Activated CD4-positive, alpha-beta T cell treated with anti-CD3 and anti-CD28 coated beads for 24 hours (primary cell): ENCODE data around the gene PATL2.
"Not testable (repeated sequence)": the region's sequence is repeated elsewhere in the genome, so short reads cannot be mapped to it uniquely, and the experiment has no call there.

Source experiments
- DNase-seq, 2 donors: peaks; one replicate each; pipeline ENCODE4 v3.0.0-alpha.2; 2020; ENCODE audit warnings: low read depth in 2 of 2

Gene PATL2

DNA sequence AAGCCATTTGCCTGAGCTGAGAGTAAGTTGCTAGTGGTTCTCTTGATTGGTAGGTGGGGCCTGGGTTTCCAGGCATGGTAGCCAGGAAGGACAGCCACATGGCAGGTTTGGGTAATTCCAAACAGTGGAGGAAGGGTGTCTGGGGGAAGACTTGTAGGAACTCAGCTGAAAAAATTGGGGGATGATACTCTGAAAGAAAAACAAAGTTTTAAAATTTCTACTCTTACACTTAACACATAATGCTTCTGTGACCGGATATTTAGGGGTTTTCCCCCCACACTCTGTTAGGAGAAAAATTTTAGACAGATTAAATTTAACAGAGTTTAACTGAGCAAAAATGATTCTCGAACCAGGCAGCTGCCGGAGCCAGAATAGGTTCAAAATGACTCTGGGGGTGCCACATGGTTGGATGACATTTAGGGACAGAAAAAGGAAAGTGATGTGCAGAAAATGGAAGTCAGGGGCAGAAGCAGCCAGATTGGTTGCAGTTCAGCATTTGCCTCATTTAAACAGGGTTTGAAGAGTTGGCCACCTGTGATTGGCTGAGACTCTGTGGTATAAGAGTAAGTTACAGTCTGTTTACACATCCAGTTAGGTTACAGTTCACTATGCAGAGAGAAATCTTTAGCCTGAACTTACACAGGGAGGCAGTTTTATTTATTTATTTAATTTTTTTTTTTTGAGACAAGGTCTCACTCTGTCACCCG, 8.3 kb upstream of the PATL2 start:
- peak in 1 of 2 donors; percentile 55 for DNase-seq

DNA sequence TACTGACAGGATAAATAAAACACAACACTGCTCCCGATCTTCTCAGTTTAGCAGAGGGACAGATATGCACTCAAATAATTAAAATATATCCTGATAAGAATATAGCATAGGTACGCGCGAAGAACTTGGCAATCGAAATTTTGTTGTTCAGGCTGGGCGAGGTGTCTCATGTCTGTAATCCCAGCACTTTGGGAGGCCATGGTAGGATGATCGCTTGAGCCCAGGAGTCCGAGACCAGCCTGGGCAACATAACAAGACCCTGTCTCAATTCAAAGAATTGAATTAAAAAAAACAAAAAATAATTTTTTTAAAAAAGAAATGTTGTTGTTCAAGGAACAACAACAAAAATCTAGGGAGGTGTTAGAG, 7.8 kb upstream of the PATL2 start:
- DNase-seq: no peak

DNA sequence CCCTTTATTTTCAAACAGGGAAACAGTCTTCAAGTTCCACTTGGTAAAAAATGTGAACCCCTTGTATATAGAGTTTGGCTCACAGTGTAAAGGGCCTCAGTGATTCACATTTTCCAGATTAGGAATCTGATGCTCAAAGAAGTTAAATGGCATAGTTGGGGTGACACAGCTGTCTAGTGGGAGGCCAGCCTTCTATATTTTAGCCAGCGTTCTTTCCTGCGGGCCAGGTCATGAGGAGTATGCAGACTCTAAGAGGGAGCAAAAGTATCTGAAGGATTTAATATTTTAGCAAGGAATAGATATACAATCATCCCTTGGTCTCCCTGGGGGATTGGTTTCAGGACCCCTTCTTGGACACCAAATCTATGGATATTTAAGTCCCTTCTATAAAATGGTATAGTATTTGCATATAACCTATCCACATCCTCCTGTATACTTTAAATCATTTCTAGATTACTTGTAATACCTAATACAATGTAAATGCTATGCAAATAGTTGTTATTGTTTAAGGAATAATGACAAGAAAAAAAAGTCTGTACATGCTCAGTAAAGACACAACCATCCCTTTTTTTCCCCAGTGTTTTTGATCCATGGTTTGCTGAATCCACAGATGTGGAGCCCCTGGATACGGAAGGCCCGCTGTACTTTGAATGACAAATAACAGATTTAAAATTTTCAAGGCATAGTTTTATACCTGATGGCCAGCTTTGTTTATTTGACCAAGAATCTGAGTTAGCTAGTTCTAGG, 7.2 kb upstream of the PATL2 start:
- no peak for DNase-seq

DNA sequence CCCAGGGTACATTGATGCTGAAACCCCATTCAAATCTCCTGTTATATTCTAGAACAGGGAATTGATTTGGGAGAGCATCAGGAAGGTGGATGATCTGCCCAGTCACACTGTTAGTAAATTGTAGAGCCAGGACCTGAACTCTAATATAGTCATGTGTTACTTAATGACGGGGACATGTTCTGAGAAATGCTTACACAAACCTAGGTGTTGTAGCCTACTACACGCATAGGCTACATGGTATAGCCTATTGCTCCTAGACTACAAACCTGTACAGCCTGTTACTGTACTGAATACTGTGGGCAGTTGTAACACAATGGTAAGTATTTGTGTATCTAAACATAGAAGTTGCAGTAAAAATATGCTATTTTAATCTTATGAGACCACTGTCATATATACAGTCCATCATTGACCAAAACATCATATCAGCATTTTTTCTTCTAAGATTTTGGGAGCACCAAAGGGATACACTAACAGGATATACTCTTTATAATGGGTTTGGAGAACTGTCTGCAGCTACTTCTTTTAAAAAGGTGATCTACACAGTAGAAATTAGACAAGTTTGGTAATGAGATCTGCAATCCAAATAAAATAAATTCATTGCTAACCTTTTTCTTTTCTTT, 6.0 kb upstream of the PATL2 start:
- no peak for DNase-seq

DNA sequence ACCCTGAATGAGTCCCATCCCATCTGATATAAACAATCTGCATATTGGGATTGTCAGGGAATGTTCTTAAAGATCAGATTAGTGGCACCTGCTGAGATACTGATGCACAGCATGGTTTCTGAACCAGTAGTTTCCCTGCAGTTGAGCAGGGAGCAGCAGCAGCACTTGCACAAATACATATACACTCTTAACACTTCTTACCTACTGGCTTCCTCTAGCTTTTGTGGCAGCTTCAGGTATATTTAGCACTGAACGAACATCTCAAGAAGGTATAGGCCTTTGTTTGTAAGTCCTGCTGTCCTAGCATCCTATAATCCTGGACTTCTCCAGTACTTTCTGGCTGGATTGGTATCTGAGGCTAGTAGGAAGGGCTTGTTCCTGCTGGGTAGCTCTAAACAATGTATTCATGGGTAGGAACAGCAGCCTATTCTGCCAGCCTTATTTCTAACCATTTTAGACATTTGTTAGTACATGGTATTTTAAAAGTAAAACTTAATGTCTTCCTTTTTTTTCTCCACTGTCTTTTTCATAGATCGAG, 4.7 kb upstream of the PATL2 start:
- no peak for DNase-seq

DNA sequence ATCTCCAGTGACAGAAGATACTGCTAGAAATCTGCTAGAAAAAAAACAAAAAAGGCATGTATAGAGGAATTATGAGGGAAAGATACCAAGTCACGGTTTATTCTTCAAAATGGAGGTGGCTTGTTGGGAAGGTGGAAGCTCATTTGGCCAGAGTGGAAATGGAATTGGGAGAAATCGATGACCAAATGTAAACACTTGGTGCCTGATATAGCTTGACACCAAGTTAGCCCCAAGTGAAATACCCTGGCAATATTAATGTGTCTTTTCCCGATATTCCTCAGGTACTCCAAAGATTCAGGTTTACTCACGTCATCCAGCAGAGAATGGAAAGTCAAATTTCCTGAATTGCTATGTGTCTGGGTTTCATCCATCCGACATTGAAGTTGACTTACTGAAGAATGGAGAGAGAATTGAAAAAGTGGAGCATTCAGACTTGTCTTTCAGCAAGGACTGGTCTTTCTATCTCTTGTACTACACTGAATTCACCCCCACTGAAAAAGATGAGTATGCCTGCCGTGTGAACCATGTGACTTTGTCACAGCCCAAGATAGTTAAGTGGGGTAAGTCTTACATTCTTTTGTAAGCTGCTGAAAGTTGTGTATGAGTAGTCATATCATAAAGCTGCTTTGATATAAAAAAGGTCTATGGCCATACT, 4.1 kb upstream of the PATL2 start:
- no peak for DNase-seq

DNA sequence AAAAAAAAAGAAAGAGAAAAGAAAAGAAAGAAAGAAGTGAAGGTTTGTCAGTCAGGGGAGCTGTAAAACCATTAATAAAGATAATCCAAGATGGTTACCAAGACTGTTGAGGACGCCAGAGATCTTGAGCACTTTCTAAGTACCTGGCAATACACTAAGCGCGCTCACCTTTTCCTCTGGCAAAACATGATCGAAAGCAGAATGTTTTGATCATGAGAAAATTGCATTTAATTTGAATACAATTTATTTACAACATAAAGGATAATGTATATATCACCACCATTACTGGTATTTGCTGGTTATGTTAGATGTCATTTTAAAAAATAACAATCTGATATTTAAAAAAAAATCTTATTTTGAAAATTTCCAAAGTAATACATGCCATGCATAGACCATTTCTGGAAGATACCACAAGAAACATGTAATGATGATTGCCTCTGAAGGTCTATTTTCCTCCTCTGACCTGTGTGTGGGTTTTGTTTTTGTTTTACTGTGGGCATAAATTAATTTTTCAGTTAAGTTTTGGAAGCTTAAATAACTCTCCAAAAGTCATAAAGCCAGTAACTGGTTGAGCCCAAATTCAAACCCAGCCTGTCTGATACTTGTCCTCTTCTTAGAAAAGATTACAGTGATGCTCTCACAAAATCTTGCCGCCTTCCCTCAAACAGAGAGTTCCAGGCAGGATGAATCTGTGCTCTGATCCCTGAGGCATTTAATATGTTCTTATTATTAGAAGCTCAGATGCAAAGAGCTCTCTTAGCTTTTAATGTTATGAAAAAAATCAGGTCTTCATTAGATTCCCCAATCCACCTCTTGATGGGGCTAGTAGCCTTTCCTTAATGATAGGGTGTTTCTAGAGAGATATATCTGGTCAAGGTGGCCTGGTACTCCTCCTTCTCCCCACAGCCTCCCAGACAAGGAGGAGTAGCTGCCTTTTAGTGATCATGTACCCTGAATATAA, 2.2 kb upstream of the PATL2 start:
- no peak for DNase-seq

DNA sequence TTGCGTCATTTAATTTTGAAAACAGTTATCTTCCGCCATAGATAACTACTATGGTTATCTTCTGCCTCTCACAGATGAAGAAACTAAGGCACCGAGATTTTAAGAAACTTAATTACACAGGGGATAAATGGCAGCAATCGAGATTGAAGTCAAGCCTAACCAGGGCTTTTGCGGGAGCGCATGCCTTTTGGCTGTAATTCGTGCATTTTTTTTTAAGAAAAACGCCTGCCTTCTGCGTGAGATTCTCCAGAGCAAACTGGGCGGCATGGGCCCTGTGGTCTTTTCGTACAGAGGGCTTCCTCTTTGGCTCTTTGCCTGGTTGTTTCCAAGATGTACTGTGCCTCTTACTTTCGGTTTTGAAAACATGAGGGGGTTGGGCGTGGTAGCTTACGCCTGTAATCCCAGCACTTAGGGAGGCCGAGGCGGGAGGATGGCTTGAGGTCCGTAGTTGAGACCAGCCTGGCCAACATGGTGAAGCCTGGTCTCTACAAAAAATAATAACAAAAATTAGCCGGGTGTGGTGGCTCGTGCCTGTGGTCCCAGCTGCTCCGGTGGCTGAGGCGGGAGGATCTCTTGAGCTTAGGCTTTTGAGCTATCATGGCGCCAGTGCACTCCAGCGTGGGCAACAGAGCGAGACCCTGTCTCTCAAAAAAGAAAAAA, 1.4 kb upstream of the PATL2 start:
- no peak for DNase-seq

DNA sequence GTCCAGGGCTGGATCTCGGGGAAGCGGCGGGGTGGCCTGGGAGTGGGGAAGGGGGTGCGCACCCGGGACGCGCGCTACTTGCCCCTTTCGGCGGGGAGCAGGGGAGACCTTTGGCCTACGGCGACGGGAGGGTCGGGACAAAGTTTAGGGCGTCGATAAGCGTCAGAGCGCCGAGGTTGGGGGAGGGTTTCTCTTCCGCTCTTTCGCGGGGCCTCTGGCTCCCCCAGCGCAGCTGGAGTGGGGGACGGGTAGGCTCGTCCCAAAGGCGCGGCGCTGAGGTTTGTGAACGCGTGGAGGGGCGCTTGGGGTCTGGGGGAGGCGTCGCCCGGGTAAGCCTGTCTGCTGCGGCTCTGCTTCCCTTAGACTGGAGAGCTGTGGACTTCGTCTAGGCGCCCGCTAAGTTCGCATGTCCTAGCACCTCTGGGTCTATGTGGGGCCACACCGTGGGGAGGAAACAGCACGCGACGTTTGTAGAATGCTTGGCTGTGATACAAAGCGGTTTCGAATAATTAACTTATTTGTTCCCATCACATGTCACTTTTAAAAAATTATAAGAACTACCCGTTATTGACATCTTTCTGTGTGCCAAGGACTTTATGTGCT, 721 bp upstream of the PATL2 start:
- no peak for DNase-seq

DNA sequence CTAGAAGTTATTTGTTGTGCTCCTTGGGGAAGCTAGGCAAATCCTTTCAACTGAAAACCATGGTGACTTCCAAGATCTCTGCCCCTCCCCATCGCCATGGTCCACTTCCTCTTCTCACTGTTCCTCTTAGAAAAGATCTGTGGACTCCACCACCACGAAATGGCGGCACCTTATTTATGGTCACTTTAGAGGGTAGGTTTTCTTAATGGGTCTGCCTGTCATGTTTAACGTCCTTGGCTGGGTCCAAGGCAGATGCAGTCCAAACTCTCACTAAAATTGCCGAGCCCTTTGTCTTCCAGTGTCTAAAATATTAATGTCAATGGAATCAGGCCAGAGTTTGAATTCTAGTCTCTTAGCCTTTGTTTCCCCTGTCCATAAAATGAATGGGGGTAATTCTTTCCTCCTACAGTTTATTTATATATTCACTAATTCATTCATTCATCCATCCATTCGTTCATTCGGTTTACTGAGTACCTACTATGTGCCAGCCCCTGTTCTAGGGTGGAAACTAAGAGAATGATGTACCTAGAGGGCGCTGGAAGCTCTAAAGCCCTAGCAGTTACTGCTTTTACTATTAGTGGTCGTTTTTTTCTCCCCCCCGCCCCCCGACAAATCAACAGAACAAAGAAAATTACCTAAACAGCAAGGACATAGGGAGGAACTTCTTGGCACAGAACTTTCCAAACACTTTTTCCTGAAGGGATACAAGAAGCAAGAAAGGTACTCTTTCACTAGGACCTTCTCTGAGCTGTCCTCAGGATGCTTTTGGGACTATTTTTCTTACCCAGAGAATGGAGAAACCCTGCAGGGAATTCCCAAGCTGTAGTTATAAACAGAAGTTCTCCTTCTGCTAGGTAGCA, 657 bp downstream of the PATL2 start:
- DNase-seq: no peak

DNA sequence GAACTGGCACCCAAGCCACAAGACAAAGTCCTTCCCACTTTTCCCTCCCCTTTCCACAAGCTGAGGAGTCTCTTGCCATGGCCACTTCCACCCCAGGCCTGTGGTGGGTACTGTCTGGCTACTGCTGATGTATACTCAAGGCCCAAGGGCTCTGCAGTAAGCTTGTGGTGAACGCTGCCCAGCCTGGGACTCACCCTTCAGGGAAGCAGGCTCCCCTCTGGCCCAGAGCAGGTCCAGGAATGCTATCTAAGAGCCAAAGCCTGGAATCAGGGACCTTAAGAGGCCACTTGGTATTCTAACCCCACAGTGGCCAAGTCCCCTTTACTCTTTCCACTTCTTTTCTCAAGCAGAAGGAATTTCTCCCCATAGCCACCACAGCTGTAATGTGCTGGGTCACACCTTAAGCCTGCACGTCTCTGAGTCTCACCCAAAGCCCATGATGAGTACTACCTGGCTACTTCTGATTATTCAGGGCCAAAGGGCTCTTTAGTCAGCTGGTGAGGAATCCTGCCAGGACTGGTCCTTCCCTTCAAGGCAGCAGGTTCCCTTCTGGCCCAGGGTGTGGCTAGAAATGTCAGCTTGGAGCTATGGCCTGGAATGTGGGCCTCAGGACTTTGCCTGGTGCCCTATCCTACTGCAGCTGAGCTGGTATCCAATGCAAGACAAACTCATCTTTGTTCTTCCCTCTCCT, 4.0 kb downstream of the PATL2 start:
- DNase-seq: no peak

DNA sequence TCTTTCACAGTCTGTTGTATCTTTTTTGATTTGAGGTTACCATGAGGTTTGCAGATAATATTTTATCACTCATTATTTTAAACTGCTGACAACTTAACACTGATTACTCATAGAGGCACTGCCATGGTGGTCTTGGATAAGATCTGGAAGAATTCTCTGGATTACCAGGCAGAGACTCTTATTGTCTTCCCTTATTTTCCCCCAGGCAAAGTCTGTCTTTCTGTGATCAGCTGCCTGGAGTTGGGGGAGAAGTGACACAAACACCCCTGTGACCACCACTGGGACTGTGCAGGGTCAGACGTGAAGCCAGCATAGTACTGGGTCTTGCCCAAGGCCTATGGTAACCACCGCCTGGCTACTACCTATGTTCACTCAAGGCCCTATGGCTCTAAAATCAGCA, 4.7 kb downstream of the PATL2 start:
- DNase-seq: no peak

DNA sequence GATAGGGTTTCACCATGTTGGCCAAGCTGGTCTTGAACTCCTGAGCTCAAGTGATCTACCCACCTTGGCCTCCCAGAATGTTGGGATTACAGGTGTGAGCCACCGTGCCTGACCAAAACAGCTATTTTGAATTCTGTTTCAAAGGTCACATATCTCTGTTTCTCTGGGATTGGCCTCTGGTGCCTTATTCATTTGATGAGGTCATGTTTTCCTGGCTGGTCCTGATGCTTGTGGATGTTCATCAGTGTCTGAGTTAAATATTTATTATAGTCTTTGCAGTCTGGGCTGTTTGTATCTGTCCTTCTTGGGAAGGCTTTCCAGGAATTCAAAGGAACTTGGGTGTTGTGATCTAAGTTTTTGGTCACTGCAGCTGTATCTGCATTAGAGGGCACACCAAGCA, 5.1 kb downstream of the PATL2 start:
- no peak for DNase-seq

DNA sequence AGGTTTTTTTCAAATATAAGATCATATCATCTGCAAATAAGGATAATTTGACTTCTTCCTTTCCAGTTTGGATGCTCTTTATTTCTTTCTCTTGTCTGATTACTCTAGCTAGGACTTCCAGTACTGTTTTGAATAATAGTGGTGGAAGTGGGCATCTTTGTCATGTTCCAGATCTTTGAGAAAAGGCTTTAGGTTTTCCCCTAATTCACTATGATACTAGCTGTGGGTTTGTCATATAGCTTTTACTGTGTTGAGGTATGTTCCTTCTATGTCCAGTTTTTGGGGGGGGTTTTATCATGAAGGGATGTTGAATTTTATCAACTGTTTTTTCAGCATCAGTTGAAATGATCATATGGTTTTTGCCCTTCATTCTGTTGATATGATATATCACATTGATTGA, 10.4 kb downstream of the PATL2 start:
- not testable (repeated sequence) for DNase-seq

DNA sequence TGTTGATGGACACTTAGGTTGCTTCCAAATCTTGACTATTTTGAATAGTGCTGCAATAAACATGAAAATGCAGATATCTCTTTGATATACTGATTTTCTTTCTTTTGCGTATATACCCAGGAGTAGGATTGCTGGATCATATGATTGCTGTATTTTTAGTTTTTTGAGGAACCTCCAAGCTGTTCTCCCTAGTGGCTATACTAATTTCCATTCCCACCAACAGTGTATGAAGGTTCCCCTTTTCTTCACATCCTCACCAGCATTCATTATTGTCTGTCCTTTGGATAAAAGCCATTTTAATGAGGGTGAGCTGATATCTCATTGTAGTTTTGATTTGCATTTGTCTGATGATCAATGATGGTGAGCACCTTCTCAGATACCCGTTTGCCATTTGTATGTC, 12.5 kb downstream of the PATL2 start:
- no peak for DNase-seq

DNA sequence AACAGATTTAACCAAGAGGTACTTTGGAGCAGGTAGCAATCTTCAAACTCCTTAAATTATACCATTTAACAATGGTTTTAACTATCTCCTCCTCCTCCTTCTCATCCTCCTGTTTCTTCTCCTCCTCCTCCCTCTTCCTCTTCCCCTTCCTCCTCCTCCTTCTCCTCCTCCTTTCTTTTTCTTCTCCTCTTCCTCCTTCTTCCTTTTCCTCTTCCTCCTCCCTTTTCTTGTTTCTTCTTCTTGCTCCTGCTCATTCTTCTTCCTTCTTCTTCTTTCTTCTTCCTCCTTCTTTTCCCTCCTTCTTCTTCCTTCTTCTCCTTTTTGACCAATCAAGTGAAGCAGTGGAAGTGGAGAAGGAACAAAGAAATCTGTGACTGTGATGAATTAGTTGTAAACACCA, 14.1 kb downstream of the PATL2 start:
- DNase-seq: no peak

DNA sequence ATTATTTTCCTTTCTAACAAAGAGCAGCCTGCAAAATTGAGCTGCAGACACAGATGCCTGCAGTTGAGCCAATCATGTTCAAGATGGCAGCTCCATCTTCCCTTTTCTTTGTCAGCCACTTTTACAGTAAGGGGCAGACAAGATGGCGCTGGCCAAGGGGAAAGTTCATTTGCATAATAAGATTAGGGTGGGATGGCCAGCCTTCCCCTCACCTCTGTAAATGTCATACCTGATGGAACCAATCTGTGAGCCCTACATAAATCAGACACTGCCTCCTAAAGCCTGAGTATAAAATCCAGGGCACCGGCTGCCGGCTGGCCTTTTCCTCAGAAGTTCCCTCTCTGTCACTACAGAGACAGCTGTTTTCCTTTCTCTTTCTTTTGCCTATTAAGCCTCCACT, 15.8 kb downstream of the PATL2 start:
- DNase-seq: no peak

DNA sequence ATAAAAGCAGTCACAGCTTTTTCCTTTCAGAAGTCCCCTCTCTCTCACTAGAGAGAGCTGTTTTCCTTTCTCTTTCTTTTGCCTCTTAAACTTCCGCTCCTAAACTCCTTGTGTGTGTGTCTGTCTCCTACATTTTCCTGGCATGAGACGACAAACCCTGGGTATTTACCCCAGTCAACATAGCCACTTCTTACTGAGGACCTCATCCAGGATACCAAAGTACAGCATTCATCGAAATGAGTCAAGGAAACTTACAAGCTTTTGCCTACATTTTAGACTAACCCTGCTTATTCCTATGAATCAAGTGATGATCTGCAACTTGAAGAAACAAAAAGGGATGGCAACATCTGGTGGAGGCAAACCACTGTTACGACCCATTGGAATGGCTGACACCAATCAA, 16.7 kb downstream of the PATL2 start:
- DNase-seq: no peak

DNA sequence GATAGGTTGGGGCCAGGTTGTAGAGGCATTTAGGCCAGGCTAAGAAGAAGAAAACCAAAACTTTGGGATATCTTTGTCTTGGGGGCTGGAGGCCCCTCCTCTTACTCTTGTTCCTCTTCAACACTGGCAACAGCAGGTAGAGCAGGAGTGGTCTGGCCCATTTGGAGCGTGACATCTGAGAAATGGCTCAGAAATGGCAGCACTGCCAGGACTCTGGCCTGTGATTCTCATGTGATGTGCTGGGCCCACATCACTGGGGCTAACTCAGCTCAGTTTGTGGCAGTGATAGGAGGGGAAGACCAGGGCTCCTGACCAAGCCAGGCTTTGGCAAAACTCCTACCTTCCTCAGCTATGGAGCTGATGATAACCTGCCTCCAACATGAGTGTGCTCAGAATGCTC, 18.5 kb downstream of the PATL2 start:
- no peak for DNase-seq
